Astrocyte of the hippocampus (primary cell): ENCODE data around the gene SNX24.

Experiments used
- DNase-seq: peaks from one replicate; pipeline ENCODE4 v3.0.0; 2011; ENCODE audit warnings: low read depth, low spot score

Gene SNX24

DNA sequence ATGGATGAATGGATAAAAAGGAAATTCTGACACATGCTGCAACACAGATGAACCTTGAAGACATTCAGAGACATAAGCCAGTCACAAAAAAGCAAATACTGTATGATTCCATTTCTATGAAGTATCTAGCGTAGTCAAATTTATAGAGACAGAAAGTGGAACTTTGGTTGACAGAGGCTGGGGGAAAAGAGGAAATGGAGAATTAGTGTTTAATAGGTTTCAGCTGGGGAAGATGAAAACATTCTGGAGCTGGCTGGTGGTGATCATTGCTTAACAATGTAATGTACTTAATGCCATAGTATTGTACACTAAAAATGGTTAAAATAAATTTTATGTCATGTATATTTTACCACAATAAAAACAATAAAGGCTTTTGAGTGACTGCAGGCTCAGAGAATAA is 166.9 kb downstream of the SNX24 start:
- DNase-seq: no peak

- DNase-seq: no peak
Measured at GRCh38 chr5:123014689-123015088, 169.3 kb downstream of the SNX24 start.

DNA sequence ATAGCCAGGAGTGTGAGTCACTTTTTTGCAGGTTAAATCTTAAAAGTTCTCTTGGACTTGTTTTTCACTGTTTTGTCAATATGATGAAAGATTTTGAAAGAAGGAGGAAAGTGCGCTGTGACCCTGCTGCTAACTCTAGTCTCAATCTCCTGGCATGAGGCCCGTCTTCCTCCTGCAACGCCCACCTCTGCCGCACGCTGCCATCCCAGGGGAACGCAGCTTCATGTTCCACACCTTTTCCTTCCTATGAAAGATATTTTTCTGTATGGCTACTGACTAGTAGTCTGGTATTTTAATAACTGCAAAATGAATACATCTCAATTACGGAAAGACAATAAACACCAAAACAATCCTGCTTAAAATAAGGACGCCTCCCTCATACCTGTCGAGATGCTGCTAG is 182.8 kb downstream of the SNX24 start:
- DNase-seq: no peak

DNA sequence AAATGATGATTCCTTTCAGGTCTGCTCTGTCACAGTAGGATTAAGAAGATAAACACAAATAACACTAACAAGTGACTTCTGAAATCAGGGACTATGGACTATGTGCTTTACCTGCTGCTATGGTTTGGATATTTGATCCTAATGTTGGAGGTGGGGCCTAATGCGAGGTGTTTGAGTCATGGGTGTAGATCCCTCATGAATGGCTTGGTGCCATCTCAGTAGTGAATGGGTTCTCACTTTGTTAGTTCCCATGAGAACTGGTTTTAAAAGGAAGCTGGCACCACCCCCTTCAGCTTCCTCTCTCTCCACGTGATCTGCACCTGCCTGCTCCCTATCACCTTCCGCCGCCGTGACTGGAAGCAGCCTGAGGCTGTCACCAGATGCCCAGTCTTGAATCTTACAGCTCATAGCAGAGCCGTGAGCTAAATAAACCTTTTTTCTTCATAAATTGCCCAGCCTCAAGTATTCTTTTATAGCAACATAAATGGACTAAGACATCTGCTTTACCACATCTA is 187.8 kb downstream of the SNX24 start:
- no peak for DNase-seq

GRCh38 chr5:123035360-123035917 is 190.0 kb downstream of the SNX24 start:
- peak; percentile 59 for DNase-seq

DNA sequence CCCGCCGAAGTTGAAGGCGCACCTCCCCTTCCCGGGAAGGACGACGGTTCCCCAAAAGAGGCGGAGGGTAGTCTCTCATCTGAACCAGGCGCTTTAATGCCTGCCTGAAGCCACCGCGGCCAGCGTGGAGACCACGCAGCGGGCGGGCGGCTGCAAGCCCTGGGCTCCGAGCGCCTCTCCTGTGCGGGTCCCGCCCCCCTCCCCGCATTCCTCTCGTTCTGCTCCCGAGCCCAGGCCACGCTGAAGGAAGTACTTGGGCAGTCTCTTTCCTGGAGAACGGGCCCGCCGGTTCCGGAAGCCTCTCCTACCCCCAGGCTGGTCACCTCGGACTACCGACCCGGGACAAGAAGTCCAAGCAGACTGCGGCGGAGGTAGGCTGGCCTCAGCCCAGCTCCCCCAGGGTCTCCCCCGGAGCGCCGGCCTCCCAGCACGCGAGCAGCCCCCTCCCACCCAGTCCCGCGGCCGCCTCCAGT is 190.5 kb downstream of the SNX24 start:
- peak; percentile 79 for DNase-seq

DNA sequence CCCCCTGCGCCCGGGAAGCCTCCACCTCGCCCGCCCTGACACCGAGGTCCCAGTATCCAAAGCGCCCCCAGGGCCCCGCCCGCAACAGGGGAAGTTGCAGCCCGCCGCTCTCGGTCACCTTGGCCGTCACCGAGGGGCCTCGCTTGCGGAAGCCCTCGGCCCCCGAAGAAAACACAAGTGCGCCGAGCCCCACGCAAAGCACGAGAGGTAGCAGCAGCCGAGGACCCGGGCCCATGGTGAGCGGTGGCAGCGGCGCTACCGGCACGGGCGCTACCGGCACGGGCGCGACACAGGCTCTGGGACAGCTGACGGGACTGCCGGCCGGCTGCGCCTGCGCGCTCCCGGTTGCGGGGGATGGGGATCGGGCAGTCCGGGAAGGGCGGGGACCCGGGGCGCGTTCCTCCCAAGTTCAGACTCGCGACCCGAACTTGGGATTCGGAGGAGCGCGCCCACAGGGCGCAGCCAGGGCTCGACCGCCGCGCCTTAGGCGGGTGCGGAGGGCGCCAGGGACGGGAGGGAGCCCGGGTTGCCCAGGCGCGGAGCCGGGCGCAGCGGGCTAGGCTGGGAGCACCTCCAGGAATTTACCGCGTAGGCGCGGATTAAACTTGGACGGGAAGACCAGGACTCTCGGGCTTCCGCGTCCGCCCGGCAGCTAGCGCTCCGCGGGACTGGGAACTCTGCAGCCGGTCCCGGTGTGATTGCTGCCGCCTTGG is 191.1 kb downstream of the SNX24 start, which contains the start of gene PPIC:
PPIC (minus strand) TSS at position 335 of the 713 bp plus-strand sequence; CDS start at position 235, 100 bp downstream.
- peak; percentile 94 for DNase-seq

- DNase-seq: no peak
Measured at GRCh38 chr5:123037104-123037418, 191.6 kb downstream of the SNX24 start.

DNA sequence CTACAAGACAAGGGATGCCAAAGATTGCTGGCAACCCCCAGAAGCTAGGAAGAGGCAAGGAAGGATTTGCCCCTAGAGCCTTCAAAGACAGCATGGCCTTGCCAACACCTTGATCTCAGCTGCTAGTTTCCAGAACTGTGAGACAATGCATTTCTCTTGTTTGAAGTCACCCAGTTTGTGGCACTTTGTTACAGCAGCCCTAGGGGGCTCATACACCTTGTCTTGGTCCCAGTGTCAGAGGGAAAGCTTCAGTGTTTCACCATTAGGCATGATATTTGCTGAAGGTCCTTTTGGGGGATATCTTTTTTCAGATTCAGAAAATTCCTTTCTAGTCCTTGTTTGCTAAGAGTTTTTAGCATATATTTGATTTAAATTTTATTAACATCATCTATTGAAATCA is 194.3 kb downstream of the SNX24 start:
- DNase-seq: no peak

- DNase-seq: peak; percentile 7
Measured at GRCh38 chr5:123044926-123045617, 199.7 kb downstream of the SNX24 start.

- no peak for DNase-seq
Measured at GRCh38 chr5:123046222-123046621, 200.8 kb downstream of the SNX24 start.

DNA sequence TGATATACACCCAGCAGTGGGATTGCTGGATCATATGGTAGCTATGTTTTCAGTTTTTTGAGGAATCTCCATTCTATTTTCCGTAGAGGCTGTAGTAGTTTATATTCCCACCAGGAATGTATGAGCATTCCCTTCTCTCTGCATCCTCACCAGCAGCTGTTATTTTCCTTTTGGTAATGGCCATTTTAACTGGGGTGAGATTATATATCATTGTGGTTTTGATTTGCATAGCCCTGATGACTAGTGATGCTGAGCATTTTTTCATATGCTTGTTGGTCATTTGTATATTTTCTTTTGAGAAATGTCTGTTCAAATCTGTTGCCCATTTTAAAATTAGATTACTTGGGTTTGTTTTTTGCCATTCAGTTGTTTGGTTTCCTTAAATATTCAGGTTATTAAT is 202.3 kb downstream of the SNX24 start:
- DNase-seq: no peak

DNA sequence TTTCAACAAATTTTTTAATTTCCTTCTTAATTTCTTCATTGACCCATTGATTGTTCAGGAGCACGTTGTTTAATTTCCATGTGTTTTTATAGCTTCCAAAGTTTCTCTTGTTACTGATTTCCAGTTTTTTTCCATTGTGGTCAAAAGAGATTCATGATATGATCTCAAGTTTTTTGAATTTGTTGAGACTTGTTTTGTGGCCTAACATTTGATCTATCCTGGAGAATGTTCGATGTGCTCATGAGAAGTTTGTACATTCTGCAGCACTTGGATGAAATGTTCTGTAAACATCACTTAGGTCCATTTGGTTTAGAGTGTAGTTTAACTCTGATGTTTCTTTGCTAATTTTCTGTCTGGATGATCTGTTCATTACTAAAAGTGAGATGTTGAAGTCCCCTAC is 205.8 kb downstream of the SNX24 start:
- no peak for DNase-seq
